A549 (cell line): ENCODE results near the gene ATP2C1. TPM values are rescaled to one million over a fixed set of nuclear protein-coding genes. Genes with fewer than 3 reads are reported as not detected.

ENCODE experiments used
- ATAC-seq, 2 experiments: fragments of 200-7000 bp in 1 of 2; fragments of >200 bp in 1 of 2; cut with Nextera tagmentation in 1 of 2; cut with Tn5 transposase in 1 of 2; 3 replicates each; pipeline versions ENCODE4 v1.8.0 to v1.9.1; 2018 to 2020; ENCODE audit warnings: mild to moderate bottlenecking in 1 of 2, moderate library complexity in 1 of 2
- CTCF ChIA-PET: fragments of 300-600 bp; sonication (Branson Sonifier 250); formaldehyde crosslinking; extraction: SDS; loops from one replicate; lab custom pipeline; 2021; ENCODE audit warnings: antibody characterized with exemption, inconsistent platforms; lab: Yijun Ruan, JAX
- POLR2A ChIA-PET: fragments of 350-600 bp; formaldehyde crosslinking; extraction: SDS; loops from one replicate; lab custom pipeline; 2021; ENCODE audit warnings: antibody characterized with exemption, inconsistent platforms; lab: Yijun Ruan, JAX
- DNase-seq, 2 experiments: peaks; one replicate each; pipeline versions ENCODE4 v3.0.0 to v3.0.0-alpha.2; 2011 to 2016; ENCODE audit warnings: low read depth in 1 of 2, low spot score in 1 of 2
- FAIRE-seq: peaks from 2 replicates; lab custom pipeline; 2011; peaks lifted over from hg19 to GRCh38; lab: Jason Lieb, UNC
- H3K27ac ChIP-seq, 2 experiments: fragments of >200 bp; sonication (Bioruptor Twin); formaldehyde crosslinking; 3 replicates each; pipeline ENCODE4 v1.5.1; 2016 to 2017
- H3K4me1 ChIP-seq: fragments of >200 bp; sonication (Bioruptor Twin); formaldehyde crosslinking; 3 replicates; pipeline ENCODE4 v1.6.1; 2016
- H3K4me2 ChIP-seq: fragments of >200 bp; sonication (Bioruptor Twin); formaldehyde crosslinking; 3 replicates; pipeline ENCODE4 v1.6.1; 2016
- H3K4me3 ChIP-seq: fragments of >200 bp; sonication (Bioruptor Twin); formaldehyde crosslinking; 3 replicates; pipeline ENCODE4 v1.5.1; 2016
- H3K9me3 ChIP-seq: fragments of >200 bp; sonication (Bioruptor Twin); formaldehyde crosslinking; 3 replicates; pipeline ENCODE4 v1.6.1; 2016
- BCL3 ChIP-seq: fragments of >200 bp; sonication (Bioruptor Twin); formaldehyde crosslinking; IDR thresholded peaks from 3 replicates; pipeline ENCODE4 v1.6.1; 2016
- BHLHE40 ChIP-seq: IDR thresholded peaks from 2 replicates; pipeline ENCODE4 v1.6.1; 2012; ENCODE audit warnings: low read depth, low read length, inconsistent platforms
- CBX2 ChIP-seq: fragments of 200-600 bp; sonication (generic); IDR thresholded peaks from 2 replicates; pipeline ENCODE4 v1.6.1; 2016; ENCODE audit warnings: low read depth, mild to moderate bottlenecking, borderline replicate concordance
- CBX8 ChIP-seq: fragments of 200-600 bp; sonication (generic); IDR thresholded peaks from 2 replicates; pipeline ENCODE4 v1.6.1; 2016
- CEBPB ChIP-seq, 2 experiments: fragments of >200 bp in 1 of 2; sonication (Bioruptor Twin) in 1 of 2; formaldehyde crosslinking in 1 of 2; IDR thresholded peaks; 2 replicates each; pipeline ENCODE4 v1.6.1; 2012 to 2016
- CHD4 ChIP-seq: fragments of 200-600 bp; sonication (generic); IDR thresholded peaks from 2 replicates; pipeline ENCODE4 v1.6.1; 2016; ENCODE audit warnings: antibody characterized with exemption, mild to moderate bottlenecking, borderline replicate concordance
- E2F6 ChIP-seq: IDR thresholded peaks from 2 replicates; pipeline ENCODE4 v1.6.1; 2012; ENCODE audit warnings: low read depth, borderline replicate concordance
- EP300 ChIP-seq, 2 experiments: fragments of >200 bp; sonication (Bioruptor Twin); formaldehyde crosslinking; IDR thresholded peaks; 2 replicates in 1 of 2; 3 replicates in 1 of 2; pipeline ENCODE4 v1.6.1; 2016 to 2017
- FOSB ChIP-seq: fragments of 250-450 bp; sonication (Bioruptor Pico); IDR thresholded peaks from 2 replicates; pipeline ENCODE4 v1.5.0; 2020; ENCODE audit warnings: mild to moderate bottlenecking, moderate library complexity
- HES2 ChIP-seq: fragments of >200 bp; sonication (Bioruptor Twin); formaldehyde crosslinking; IDR thresholded peaks from 2 replicates; pipeline ENCODE4 v1.6.1; 2016
- HEYL ChIP-seq: fragments of 250-450 bp; sonication (Bioruptor Pico); IDR thresholded peaks from 2 replicates; pipeline ENCODE4 v1.8.0; 2021; ENCODE audit warnings: mild to moderate bottlenecking, moderate library complexity
- HOXA7 ChIP-seq: fragments of 250-450 bp; sonication (Bioruptor Pico); IDR thresholded peaks from 2 replicates; pipeline ENCODE4 v1.5.0; 2020; ENCODE audit warnings: mild to moderate bottlenecking, moderate library complexity
- HOXB13 ChIP-seq: fragments of 250-450 bp; sonication (Bioruptor Pico); IDR thresholded peaks from 2 replicates; pipeline ENCODE4 v1.5.0; 2020; ENCODE audit warnings: low read depth, mild to moderate bottlenecking, moderate library complexity
- HOXB5 ChIP-seq: fragments of 250-450 bp; sonication (Bioruptor Pico); IDR thresholded peaks from 2 replicates; pipeline ENCODE4 v1.5.0; 2020; ENCODE audit warnings: mild to moderate bottlenecking, moderate library complexity
- NPAS2 ChIP-seq: fragments of 250-450 bp; sonication (Bioruptor Pico); IDR thresholded peaks from 2 replicates; pipeline ENCODE4 v1.8.0; 2022; ENCODE audit warnings: mild to moderate bottlenecking, moderate library complexity, borderline replicate concordance
- NR3C1 ChIP-seq: fragments of >200 bp; sonication (Bioruptor Twin); formaldehyde crosslinking; IDR thresholded peaks from 3 replicates; pipeline ENCODE4 v1.6.1; 2017
- RCOR1 ChIP-seq: fragments of 150-350 bp; IDR thresholded peaks from 2 replicates; pipeline ENCODE4 v1.6.1; 2014; ENCODE audit warnings: antibody characterized with exemption, low read length, low read depth
- REST ChIP-seq: fragments of 200-600 bp; sonication (generic); IDR thresholded peaks from 2 replicates; pipeline ENCODE4 v1.6.1; 2016; ENCODE audit warnings: antibody characterized with exemption, mild to moderate bottlenecking, moderate library complexity
- RFX5 ChIP-seq: fragments of 450-650 bp; IDR thresholded peaks from 2 replicates; pipeline ENCODE4 v1.7.1; 2014; ENCODE audit warnings: antibody characterized with exemption, mild to moderate bottlenecking, moderate library complexity
- USF2 ChIP-seq: fragments of 450-650 bp; IDR thresholded peaks from 2 replicates; pipeline ENCODE4 v1.6.1; 2014; ENCODE audit warnings: antibody characterized with exemption
- ZSCAN20 ChIP-seq: fragments of 250-450 bp; sonication (Bioruptor Pico); IDR thresholded peaks from 2 replicates; pipeline ENCODE4 v1.8.0; 2022; ENCODE audit warnings: mild to moderate bottlenecking, moderate library complexity
- WGBS: methylation state at CpG from one replicate; pipeline ENCODE4 v1.1.6; 2017; ENCODE audit errors: missing lambda C conversion rate; 5-methylcytosine and 5-hydroxymethylcytosine counted together
- polyA plus RNA-seq, 4 experiments: library from polyadenylated mRNA; depleted of rRNA in 3 of 4; stranded (reverse); fragments of >200 nt; fragmentation: RNase III in 1 of 4; extraction: RNeasy Plus Mini Kit Qiagen cat#74134 plus additional on column Dnase treatment in 1 of 4; gene quantifications; 2 replicates in 3 of 4; 3 replicates in 1 of 4; pipeline ENCODE4 v1.2.3, GENCODE V29; 2011 to 2017

ATP2C1 gene
- polyA plus RNA-seq, 2 of the 4 experiments (the other 2 are of a cell fraction): 48.1 to 74.3 TPM

- Histone ChIP-seq H3K9me3 (peaks cover 3% of the 10 kb centered on the region; the same call in 1 of the 3 replicates), H3K4me2 (no peak overlapping the region), H3K27ac (no peak overlapping the region), H3K4me1 (peaks cover 21% of the 10 kb centered on the region), H3K4me3 (no peak overlapping the region)
- no peak for DNase-seq
- TF ChIP-seq BCL3 (no peak), CHD4 (no peak)
- ChIA-PET POLR2A (no interaction called here), CTCF (no interaction called here)
- WGBS: 78% methylated on average over 6 of the region's 6 CpGs
- FAIRE-seq: no peak
- no peak for ATAC-seq
Measured at GRCh38 chr3:130926504-130926903, 32.6 kb downstream of the ATP2C1 start.

GRCh38 chr3:130929804-130930203 is 35.9 kb downstream of the ATP2C1 start:
- ChIA-PET POLR2A (interaction anchor here (1.4 kb wide), 1 partner anchor 36 kb away, joined by 6 read pairs; the partner anchor contains the start of gene ATP2C1), CTCF (interaction anchor here (1.3 kb wide), 1 partner anchor 37 kb away, joined by 5 read pairs; no protein-coding TSS in a partner anchor)
- H3K27ac ChIP-seq: no peak overlapping the region
- no peak for FAIRE-seq
- DNase-seq: no peak
- ATAC-seq: no peak
- no peaks in the 10 kb centered on the region for H3K9me3 ChIP-seq
- no peak overlapping the region for H3K4me2 ChIP-seq
- 59% methylated on average over 3 of the region's 3 CpGs for WGBS
- no peak for TF ChIP-seq CBX8
- H3K4me1 ChIP-seq: peaks cover 22% of the 10 kb centered on the region
- no peak overlapping the region for H3K4me3 ChIP-seq

GRCh38 chr3:130932979-130933378 is 39.1 kb downstream of the ATP2C1 start:
- WGBS: 83% methylated on average over 2 of the region's 2 CpGs
- POLR2A ChIA-PET: interaction anchor here (1.1 kb wide), 1 partner anchor 39 kb away, joined by 3 read pairs; the partner anchor contains the start of gene ATP2C1
- FAIRE-seq (no peak), ATAC-seq (no peak), DNase-seq (no peak)
- no peak for TF ChIP-seq ZSCAN20
- no peak for TF ChIP-seq NPAS2
- no peak for TF ChIP-seq REST
- no peak for TF ChIP-seq E2F6
- TF ChIP-seq HEYL (CRISPR knock-in tag): no peak
- no peak for TF ChIP-seq HOXB13 (CRISPR knock-in tag)
- no peak for TF ChIP-seq CBX8
- TF ChIP-seq EP300 (IDR thresholded peaks at IDR 0.05): no peak
- no peak for TF ChIP-seq RFX5
- no peak for TF ChIP-seq HOXA7 (CRISPR knock-in tag)
- no peak for TF ChIP-seq NR3C1
- no peak for TF ChIP-seq FOSB (CRISPR knock-in tag)
- TF ChIP-seq HOXB5 (CRISPR knock-in tag): no peak
- TF ChIP-seq HES2: no peak
- TF ChIP-seq CBX2: no peak
- TF ChIP-seq BHLHE40: no peak
- TF ChIP-seq RCOR1: no peak
- no peak for TF ChIP-seq USF2
- no peak for TF ChIP-seq CEBPB (IDR thresholded peaks at IDR 0.05)
- no peak overlapping the region for H3K4me2 ChIP-seq
- peaks cover 8% of the 10 kb centered on the region; the same call in 1 of the 3 replicates for H3K4me1 ChIP-seq
- CTCF ChIA-PET: interaction anchor here (0.9 kb wide), 1 partner anchor 40 kb away, joined by 3 read pairs; no protein-coding TSS in a partner anchor
- H3K4me3 ChIP-seq: no peak overlapping the region
- no peaks in the 10 kb centered on the region for H3K9me3 ChIP-seq
- no peak overlapping the region for H3K27ac ChIP-seq
